ENCODE data around the gene FAM174C. TPM values are rescaled to one million over a fixed set of nuclear protein-coding genes. Genes with fewer than 3 reads are reported as not detected.

Gene FAM174C
- total RNA-seq, 1 donor from 2014 or later: 64.6 TPM

- intact Hi-C loops (cut with micrococcal nuclease): no loop called here
Observed at GRCh38 chr19:1270854-1271527, 4.3 kb upstream of the FAM174C start.

GRCh38 chr19:1271528-1272422 lies 3.6 kb upstream of the FAM174C start:
- intact Hi-C loops (cut with micrococcal nuclease): no loop called here

DNA sequence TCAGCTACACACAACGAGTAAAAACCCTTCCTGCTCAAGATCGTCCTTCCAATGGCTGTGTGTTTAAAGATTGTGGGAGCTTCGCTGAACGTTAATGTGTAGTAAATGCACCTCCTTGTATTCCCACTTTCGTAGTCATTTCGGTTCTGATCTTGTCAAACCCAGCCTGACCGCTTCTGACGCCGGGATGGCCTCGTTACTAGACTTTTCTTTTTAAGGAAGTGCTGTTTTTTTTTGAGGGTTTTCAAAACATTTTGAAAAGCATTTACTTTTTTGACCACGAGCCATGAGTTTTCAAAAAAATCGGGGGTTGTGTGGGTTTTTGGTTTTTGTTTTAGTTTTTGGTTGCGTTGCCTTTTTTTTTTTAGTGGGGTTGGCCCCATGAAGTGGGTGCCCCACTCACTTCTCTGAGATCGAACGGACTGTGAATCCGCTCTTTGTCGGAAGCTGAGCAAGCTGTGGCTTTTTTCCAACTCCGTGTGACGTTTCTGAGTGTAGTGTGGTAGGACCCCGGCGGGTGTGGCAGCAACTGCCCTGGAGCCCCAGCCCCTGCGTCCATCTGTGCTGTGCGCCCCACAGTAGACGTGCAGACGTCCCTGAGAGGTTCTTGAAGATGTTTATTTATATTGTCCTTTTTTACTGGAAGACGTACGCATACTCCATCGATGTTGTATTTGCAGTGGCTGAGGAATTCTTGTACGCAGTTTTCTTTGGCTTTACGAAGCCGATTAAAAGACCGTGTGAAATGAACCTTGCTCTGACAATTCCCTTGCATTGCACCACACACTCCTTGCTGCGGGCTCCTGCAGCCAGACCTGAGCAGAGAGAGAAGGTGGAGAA lies 2.7 kb upstream of the FAM174C start:
- intact Hi-C loops (cut with micrococcal nuclease): no loop called here

GRCh38 chr19:1273263-1274041 lies 1.9 kb upstream of the FAM174C start:
- intact Hi-C loops (cut with micrococcal nuclease): loop anchor here (2.0 kb wide), 1 partner anchor 81 kb away; a partner anchor contains a TSS

- intact Hi-C loops (cut with micrococcal nuclease): loop anchor here (2.0 kb wide), 1 partner anchor 81 kb away; a partner anchor contains a TSS
Observed at GRCh38 chr19:1274081-1274851, 1.1 kb upstream of the FAM174C start.

DNA sequence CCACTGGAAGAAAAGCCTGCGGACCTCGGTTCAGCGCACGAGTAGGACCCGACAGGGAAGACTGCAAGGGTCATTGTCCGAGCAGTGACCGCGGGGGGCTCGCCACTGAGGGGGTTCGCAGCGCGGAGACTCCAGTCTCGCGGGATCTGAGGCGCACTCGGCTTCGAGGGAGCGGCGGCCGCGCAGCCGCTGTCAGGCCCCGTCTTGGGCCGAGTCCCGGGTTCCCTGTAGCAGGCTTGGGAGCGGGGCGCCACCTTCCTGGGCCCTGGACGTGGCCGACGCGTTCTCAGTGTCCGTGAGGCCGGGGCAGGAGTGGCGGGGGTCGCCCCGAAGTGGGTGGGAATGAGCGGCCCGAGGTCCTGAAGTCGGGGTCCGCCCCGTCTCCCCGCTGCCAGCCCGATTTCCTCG lies 474 bp upstream of the FAM174C start:
- intact Hi-C loops (cut with micrococcal nuclease): loop anchor here (1.0 to 2.0 kb wide), 3 partner anchors 9 to 108 kb away; partner anchors contain the start of gene NDUFS7

- intact Hi-C loops (cut with micrococcal nuclease): loop anchor here (1.0 to 2.0 kb wide), 4 partner anchors 10 to 131 kb away; partner anchors contain the start of genes DAZAP1 and NDUFS7
Observed at GRCh38 chr19:1275976-1276627, 772 bp downstream of the FAM174C start.

GRCh38 chr19:1276628-1277022 lies 1.3 kb downstream of the FAM174C start:
- intact Hi-C loops (cut with micrococcal nuclease): loop anchor here (1.0 kb wide), 1 partner anchor 131 kb away; the partner anchor contains the start of gene DAZAP1

- intact Hi-C loops (cut with micrococcal nuclease): no loop called here
Observed at GRCh38 chr19:1277061-1277460, 1.7 kb downstream of the FAM174C start.

DNA sequence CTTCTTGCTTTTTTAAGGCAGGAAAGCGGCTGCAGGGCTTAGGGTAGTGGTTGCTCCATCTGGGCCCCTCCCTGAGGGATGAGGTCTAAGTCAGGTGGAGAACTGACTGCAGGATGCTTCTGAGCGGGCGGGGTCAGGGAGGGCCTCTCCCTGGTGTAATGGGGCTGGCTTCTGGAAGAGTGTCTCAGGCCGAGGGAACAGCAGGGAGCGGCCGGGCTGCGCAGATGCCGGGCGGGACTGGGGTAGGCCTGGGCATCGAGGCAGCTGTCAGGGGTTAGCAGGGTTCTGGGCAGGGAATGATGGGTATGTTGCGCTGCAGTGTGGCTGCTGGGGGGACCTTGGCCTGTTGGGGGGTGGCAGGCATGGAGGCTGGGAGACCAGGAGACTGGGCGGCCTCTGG lies 2.7 kb downstream of the FAM174C start:
- intact Hi-C loops (cut with micrococcal nuclease): loop anchor here (2.0 kb wide), 1 partner anchor 167 kb away; no protein-coding TSS in a partner anchor

DNA sequence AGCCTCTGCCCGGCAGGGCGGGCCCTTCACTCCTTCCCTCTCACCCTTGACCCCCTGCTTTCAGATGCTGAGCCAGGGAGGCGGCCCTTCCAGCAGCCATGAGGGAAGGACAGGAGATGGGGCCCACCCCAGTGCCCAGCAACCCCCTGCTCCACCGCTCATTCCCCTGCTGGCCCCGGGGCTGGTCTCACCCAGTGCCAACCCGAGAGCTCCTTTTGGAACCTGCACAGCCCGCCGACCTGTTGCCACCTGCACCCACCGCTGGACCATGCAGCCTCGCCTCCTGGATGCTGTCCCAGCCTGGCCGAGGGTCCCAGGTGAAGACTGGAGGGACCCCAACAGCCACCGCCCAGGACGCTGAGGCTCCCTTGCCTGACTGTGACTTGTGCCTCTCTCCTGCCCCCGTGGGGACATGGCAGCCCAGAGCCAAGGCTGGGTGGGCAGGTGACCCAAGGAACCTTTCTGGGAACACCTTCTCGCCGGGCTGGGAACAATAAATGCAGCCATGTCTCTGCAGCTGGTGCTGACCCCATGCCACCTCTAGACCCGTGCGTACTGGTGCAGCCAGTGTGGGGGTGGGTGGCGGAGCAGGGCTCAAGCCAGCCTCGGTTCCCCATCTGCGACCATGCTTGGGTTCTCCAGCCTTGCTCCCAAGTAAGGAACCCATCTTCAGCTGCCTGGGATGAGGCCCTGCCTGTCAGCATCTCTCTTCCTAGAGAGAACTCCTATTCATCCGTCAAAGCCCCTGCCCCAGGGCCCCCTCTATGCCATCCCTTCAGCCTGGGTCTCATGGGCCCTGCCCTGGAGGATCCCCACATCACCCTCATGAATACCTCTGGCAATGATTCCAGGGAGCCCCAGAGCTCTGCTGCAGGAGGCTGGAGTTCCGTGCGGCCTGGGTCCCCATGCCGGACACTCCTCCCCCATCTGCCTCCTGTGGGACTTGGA lies 3.7 kb downstream of the FAM174C start:
- intact Hi-C loops (cut with micrococcal nuclease): loop anchor here (1.0 to 2.0 kb wide), 2 partner anchors 93 to 166 kb away; no protein-coding TSS in a partner anchor

DNA sequence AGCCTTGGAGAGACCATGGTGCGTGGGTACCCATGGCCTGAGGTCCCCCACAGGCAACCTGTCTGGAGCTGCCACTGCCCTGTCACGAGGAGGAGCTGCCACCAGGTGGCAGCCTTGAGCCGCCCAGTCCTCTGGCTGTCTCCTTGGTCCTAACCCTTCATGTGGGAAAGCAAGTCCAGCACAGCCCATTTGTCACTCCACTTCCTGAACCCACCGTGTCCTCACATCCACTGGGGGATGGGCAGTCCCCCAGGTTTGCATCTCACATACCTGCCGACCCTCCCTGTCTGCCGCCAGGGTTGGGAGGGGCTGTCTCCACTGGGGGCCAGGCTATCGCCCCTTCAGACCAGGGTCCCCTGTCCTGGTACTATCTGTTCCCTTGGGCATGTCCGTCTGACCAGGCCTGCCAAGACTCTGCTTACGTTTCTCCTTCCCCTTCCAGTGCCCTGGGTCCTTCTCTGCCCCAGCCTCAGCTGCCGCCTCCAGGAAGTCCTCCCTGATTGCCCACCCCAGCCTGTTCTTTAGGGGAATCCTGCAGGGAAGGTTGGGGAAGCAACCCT lies 4.5 kb downstream of the FAM174C start:
- intact Hi-C loops (cut with micrococcal nuclease): loop anchor here (1.0 to 2.0 kb wide), 2 partner anchors 92 to 165 kb away; no protein-coding TSS in a partner anchor

DNA sequence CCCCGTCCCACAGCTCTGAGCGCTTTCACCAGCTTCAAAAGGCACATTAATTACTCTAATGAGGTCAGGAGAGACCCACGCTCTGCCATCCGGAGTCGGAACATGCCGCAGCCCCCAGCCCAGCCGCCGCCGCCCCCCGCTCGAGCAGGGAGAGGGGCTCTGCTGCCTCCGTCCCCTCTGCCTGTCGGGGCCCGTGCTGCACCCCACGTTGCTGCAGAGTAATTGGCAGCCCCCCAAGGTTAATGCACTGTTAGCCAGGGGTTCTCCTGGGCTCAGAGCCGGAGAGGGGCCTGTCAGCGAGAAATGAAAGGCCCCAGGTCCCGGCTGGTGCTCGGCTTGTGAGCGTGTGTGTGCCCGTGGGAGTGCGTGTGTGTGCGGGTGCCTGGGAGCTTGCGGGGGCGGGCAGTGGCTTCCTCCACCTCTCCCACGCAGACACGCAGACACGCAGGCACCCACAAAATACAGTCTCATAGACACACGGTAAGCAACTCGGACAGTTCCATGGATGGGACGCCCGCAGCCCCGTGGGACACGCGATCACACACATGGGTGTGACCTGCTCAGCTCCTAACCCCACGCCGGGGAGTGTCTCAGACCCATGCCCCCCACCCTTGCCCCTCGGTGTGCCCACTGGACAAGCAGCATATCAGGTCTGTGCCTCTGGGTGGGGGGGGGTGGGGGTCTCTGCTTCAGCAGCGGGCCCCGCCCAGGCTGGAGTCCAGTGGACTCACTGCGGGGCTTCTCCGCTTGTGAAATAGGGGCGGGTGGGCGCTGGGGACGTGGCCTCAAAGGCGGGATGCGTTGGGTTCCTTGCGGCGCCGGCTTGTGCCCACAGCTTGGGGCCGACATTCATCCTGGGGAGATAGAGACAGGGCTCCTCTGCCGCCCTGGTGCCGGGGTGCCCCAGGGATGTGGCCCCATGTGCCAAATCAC lies 5.6 kb downstream of the FAM174C start:
- intact Hi-C loops (cut with micrococcal nuclease): no loop called here

DNA sequence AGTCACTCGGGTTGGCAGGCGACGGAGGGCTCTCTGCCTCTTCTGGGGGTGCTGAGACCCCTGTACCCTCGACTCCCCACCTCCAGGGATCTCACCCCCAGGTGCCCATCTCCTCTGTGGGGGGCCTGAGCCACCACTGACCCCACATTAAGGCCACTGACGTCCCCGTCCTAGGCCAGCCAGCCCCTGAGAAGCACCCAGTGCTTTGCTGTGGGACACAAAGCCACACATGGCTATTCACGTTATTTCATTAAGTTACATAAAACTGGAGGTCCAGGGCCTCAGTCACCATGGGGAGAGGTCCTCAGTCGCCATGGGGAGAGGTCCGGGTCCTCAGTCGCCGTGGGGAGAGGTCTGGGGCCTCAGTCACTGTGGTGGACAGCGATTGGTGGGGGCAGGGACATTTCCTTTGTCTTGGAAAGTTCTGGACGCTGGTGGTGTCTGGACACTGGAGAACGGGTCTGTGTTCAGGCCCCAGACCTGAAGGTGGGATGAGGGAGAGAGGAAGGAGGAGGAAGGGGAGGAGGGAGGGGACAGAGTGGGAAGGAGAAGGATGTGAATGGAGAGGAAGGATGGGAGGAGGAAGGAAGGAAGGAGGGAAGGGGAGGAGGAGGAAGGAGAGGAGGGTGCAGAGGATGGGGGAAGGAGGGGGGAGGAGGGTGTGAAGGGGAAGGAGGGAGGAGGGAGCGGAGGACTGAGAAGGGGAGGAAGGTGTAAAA lies 6.4 kb downstream of the FAM174C start:
- intact Hi-C loops (cut with micrococcal nuclease): no loop called here

DNA sequence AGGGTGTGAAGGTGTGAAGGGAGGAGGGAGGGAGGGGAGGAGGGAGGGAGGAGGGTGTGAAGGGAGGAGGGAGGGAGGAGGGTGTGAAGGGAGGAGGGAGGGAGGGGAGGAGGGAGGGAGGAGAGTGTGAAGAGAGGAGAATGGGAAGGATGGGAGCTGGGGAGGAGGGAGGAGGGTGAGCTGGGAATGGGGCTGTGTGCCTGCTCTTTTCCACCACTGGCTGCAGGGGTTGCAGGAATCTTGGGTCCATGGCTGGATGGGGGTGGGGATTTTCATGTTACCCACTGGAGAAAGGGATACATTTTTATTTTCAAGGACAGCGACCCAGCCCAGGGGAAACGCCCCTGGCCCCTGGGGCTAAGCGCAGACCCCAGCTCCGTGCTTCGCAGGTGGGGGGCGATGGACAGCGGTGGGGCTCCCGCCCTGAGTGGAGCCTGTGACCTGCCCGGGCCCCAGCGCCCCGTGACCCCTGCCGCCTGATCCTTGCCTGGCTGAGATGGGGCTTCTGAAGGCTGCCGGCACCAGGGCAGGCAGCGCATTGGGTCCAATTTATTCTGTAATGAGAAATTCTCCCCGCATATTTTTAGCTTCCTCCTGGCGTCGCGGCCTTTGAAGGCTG lies 7.4 kb downstream of the FAM174C start:
- intact Hi-C loops (cut with micrococcal nuclease): no loop called here
